DMS 273 (cell line): ENCODE results near the gene SORBS1.

Experiments
- DNase-seq: peaks from one replicate; lab custom pipeline; 2025; ENCODE audit not compliant: unreplicated experiment; lab: John Stamatoyannopoulos, UW

The SORBS1 gene

DNA sequence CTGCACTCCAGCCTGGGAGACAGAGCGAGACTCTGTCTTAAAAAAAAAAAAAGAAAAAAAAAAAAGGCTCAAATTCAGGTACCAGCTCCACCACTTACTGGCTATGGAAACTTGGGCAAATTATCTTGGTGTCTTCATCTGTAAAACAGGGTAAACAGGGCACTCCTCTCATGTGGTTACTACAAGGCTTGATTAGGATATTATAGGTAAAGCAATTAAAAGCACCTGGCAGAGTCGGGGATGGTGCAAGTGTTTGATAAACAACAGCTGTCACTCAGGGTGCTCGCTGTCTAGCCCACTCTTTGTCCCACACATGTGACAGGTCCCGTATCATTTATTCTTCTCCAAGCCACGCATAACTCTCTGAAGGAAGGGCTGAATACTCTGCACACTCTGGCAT lies 96.9 kb downstream of the SORBS1 start:
- no peak for DNase-seq

DNA sequence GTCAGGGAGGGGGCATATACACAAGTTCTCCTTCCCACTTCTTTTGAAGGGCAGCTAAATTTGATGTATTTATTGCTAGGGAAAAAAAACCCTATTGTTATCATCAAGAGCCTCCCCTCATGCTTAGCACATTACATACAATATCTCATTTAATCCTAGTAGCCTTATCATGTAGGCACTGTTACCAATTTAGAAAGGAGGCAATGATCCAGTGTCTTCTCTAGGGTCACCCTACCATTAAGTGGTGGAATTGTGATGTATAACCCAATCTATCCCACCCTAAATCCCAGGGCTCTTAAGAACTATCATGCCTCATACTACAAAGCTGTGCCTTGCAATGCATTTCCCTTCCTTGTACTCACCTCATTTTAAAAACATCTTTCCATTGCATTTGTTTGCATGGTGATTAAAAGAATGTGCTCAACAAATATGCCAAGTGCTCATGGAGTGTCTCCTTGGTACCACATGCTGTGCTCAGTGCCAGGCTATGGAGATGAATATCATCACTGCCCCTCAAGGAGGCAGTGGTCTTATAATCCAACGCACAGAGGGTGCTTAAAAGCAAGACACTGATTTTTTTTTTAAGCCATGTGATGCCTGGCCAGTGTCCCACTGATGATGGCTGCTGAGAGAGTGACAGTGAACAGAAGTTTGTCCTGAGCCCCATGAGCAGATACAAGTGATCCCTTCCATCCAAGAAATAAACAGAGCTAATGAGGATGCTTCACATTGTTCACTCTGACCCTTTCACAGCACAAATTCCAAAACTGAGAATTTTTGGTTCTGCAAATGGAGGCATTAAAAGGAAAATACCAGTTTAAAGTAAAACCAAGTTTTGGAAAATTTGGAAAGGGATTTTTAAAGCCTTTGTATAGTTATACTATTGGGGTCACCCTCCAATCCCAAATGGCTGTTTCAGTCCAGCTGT lies 98.2 kb downstream of the SORBS1 start:
- no peak for DNase-seq

GRCh38 chr10:95461611-95462010 lies 99.6 kb downstream of the SORBS1 start:
- peak; percentile 14 for DNase-seq

GRCh38 chr10:95459446-95460045 lies 101.6 kb downstream of the SORBS1 start:
- no peak for DNase-seq

GRCh38 chr10:95458871-95459270 lies 102.3 kb downstream of the SORBS1 start:
- DNase-seq, result no peak

DNA sequence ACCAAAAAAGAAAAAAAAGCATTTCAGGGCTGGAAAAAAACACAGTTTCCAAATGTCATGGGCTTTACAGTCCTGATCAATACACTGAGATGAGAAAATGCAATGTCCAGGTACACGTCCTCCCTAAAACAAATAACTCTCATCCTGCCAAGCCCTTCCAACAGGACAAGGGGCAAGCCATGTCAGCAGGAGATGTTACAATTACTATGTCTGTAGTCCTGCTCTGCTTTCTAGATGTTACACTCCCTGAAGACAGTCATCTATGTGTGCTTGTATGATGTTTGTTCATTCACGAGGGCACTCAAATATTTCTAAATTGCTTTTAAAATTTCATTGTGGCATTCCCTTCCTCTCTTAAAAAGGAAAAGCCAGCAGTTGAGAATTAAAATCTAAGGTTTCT lies 103.2 kb downstream of the SORBS1 start:
- DNase-seq, result no peak

DNA sequence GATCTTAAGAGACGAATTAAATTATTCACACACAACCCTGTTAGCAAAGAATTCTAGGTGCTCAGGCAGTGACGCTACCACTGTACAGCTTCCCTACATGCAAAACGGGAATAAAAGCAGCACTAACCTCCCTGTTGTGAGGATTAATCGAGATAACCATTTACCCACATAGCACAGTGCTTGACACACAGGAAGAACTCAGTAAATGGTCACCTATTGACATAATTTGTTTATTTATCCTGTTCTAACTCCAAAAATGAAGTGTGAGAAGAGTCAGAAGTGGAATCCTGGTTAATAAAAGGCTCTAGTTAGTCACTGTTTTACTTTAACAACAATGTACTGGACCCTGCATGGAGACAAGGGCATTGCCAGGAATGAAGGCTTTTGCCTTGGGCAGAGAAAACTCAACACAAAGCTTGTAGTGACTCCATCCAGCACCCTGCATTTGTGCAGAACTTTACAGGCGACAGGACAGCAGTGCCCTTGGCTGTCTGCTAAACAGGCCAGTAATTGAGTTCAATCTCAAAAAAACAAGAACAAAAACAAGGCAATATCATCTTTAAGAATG lies 103.8 kb downstream of the SORBS1 start:
- no peak for DNase-seq

DNA sequence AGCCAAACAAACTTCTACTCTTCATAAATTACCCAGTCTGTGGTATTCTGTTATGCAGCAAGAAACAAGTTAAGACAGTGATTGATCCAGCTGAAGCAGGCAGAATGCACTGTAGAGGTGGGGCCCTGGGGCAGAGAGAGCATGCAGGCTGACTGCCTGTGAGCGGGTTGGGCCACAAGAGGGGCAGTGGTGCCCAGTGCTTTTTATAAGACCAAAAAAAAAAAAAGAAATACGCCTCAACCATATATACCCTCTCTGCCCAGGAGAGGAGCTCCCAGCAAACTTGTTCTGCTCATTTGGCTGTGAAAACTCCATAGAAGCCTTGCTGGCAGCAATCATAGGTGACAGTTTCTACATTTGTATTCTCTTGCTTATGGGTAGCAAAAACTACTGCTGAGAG lies 104.7 kb downstream of the SORBS1 start:
- no peak for DNase-seq

- no peak for DNase-seq
Measured at GRCh38 chr10:95454940-95455339, 106.2 kb downstream of the SORBS1 start.

- DNase-seq, result no peak
Measured at GRCh38 chr10:95454356-95454755, 106.8 kb downstream of the SORBS1 start.

GRCh38 chr10:95451568-95452524 lies 109.3 kb downstream of the SORBS1 start:
- no peak for DNase-seq

DNA sequence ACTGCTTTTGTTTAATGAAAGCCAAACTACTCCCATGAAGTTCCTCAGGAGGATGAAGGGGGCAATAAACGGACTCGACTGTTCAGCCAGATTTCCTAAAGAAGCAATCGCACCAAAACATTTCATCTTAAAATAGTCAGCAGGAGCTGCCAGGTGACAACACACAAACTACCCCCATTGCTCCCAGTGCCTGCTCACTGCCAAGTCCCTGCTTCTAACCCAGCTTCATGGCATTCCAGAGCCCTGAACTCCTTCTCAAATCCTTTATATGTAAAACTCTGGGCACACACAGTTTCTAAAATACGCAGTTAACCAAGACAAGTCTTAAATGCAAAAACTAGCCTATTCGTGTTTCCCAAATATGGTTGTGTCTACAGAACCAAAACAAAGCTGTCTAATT lies 110.0 kb downstream of the SORBS1 start:
- DNase-seq, result no peak

DNA sequence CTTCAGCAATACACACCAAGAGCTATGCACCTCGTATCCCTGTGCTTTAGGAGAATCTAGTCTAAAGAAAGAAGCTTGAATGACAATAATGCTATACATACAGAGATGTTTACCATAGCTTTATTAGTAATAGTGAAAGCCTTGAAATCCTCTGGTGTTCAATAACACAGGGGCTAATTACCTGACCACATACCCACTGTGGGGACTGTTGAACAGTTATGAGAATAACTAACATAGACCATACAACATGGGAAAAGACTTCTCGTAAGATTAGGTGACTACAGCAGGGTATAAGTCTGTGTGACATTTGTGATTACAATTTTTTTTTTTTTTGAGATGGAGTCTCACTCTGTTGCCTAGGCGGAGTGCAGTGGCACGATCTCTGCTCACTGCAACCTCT lies 111.0 kb downstream of the SORBS1 start:
- DNase-seq, result no peak

DNA sequence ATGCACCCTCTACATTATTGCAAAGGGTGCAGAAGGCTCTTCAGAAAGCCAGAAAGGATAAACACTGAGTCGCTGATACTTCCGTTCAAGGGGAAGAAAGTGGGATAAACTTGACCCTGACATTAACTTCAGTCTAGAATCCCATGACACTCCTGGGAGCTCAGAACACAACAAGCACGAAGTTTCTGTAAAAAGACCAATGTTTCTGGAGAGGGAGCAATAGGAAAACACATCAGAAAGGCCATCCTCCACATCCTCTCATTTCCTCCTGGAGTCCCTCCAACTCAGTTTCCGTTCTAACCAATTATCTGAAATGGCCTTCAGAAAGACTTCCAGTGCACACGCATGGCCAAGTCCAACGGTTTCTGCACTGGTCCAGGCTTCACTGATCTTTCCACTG lies 113.5 kb downstream of the SORBS1 start:
- peak; percentile 3 for DNase-seq

GRCh38 chr10:95445837-95446486 lies 115.2 kb downstream of the SORBS1 start:
- peak; percentile 70 for DNase-seq

GRCh38 chr10:95445223-95445836 lies 115.8 kb downstream of the SORBS1 start:
- DNase-seq, result peak; percentile 6

- no peak for DNase-seq
Measured at GRCh38 chr10:95444792-95445191, 116.4 kb downstream of the SORBS1 start.

DNA sequence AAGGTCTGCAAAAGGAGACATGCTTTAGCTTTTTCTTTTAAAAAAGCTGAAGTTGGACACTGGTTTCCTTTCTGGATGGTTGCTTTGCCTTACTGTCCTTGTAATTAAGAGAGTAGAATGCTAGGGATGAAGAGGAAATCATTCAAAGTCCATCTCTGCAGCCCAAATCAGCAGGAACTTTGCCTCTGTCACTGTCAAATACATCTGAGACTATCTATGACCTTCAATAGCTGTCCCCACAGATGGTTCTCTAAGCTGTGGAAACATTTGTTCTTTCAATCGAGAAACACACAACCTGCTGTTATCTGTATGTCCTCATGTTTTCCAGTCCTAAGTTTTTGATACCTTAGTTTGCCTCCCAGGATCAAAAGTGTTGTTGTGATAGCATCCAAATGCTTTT lies 117.5 kb downstream of the SORBS1 start:
- no peak for DNase-seq

DNA sequence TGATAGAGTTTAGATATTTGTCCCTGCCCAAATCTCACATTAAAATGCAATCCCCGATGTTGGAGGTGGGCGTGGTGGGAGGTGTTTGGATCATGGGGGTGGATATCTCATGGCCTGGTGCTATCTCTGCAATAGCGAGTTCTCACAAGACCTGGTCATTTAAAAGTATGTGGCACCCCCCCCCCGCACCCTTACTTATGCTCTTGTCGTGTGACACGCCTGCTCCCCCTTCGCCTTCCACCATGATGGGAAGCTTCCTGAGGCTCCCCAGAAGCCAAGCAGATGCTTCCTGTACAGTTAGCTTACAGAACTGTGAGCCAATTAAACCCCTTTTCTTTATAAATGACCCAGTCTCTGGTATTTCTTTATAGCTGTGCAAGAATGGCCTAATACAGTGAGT lies 118.8 kb downstream of the SORBS1 start:
- DNase-seq, result no peak

DNA sequence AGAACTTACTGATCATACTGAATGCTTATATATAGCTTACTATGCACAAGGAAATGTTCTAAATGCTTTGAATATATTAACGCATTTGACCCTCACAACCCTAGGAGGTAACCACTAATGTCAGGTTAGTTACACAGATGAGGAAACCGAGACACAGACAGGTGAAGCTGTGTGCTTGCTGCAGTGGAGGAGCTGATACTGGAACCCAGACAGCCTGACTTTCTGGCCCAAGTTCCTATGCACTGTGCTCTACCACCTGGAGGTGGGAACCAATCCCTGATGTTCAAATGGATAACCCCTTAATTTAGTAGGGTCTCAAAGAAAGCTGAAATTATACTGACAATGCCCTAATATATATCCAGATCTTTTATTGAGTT lies 119.6 kb downstream of the SORBS1 start:
- no peak for DNase-seq
